ENCODE results near the gene CUTC.
"Not testable (repeated sequence)": the region's sequence is repeated elsewhere in the genome, so short reads cannot be mapped to it uniquely, and the experiment has no call there.

Gene CUTC

GRCh38 chr10:99742254-99742653, 10.2 kb downstream of the CUTC start:
- no peaks in the 10 kb centered on the region for H4K20me1 ChIP-seq (ENCODE audit: insufficient read depth, low read length)
- no peak for DNase-seq
- no peak for TF ChIP-seq EZH2 (optimal IDR thresholded peaks at IDR 0.05; ENCODE audit: low read depth, low read length)
- TF ChIP-seq EZH2phosphoT487 (IDR thresholded peaks at IDR 0.05; ENCODE audit: low read length) = no peak
- TF ChIP-seq CTCF (IDR thresholded peaks at IDR 0.05; ENCODE audit: low read length) = no peak
- H3K27me3 ChIP-seq (replicated peaks; ENCODE audit: insufficient read depth, low read length) = no peaks in the 10 kb centered on the region
- no peaks in the 10 kb centered on the region for H3K9me2 ChIP-seq (replicated peaks; ENCODE audit: insufficient read depth, low read length)
- H3K9ac ChIP-seq (ENCODE audit: low read length) = no peak overlapping the region
- no peak overlapping the region for H3K4me3 ChIP-seq (ENCODE audit: low read length)
- no peak overlapping the region for H2AFZ ChIP-seq (ENCODE audit: low read length)
- H3K79me2 ChIP-seq (ENCODE audit: low read length) = peaks cover 9% of the 10 kb centered on the region; the same call in 1 of the 2 replicates
- H3K36me3 ChIP-seq (replicated peaks; ENCODE audit: insufficient read depth, low read length) = peaks cover 22% of the 10 kb centered on the region
- H3F3A ChIP-seq (ENCODE audit: insufficient read depth, low read length) = no peaks in the 10 kb centered on the region
- no peak overlapping the region for H3K27ac ChIP-seq (ENCODE audit: low read length)
- no peaks in the 10 kb centered on the region for H3K4me1 ChIP-seq (ENCODE audit: low read length)
- H3K9me3 ChIP-seq (replicated peaks; ENCODE audit: insufficient read depth, low read length) = no peaks in the 10 kb centered on the region
- H3K4me2 ChIP-seq (ENCODE audit: low read depth, low read length) = no peak overlapping the region

- no peak for DNase-seq
- no peaks in the 10 kb centered on the region for H4K20me1 ChIP-seq (ENCODE audit: insufficient read depth, low read length)
Observed at GRCh38 chr10:99742701-99743100, 10.7 kb downstream of the CUTC start.

GRCh38 chr10:99743841-99744240, 11.8 kb downstream of the CUTC start:
- no peaks in the 10 kb centered on the region for H3K4me1 ChIP-seq (ENCODE audit: low read length)
- H3K4me2 ChIP-seq (ENCODE audit: low read depth, low read length) = no peak overlapping the region
- no peak overlapping the region for H2AFZ ChIP-seq (ENCODE audit: low read length)
- peaks cover 20% of the 10 kb centered on the region for H3K36me3 ChIP-seq (replicated peaks; ENCODE audit: insufficient read depth, low read length)
- H3K27me3 ChIP-seq (replicated peaks; ENCODE audit: insufficient read depth, low read length) = no peaks in the 10 kb centered on the region
- TF ChIP-seq EZH2phosphoT487 (IDR thresholded peaks at IDR 0.05; ENCODE audit: low read length) (no peak), CTCF (IDR thresholded peaks at IDR 0.05; ENCODE audit: low read length) (no peak), EZH2 (optimal IDR thresholded peaks at IDR 0.05; ENCODE audit: low read depth, low read length) (no peak)
- no peak overlapping the region for H3K27ac ChIP-seq (ENCODE audit: low read length)
- DNase-seq = no peak
- H3K4me3 ChIP-seq (ENCODE audit: low read length) = no peak overlapping the region
- no peaks in the 10 kb centered on the region; the same call in 1 of the 2 replicates for H3F3A ChIP-seq (ENCODE audit: insufficient read depth, low read length)
- no peaks in the 10 kb centered on the region for H3K9me2 ChIP-seq (replicated peaks; ENCODE audit: insufficient read depth, low read length)
- no peaks in the 10 kb centered on the region for H4K20me1 ChIP-seq (ENCODE audit: insufficient read depth, low read length)
- peaks cover 11% of the 10 kb centered on the region; the same call in 1 of the 2 replicates for H3K79me2 ChIP-seq (ENCODE audit: low read length)
- H3K9me3 ChIP-seq (replicated peaks; ENCODE audit: insufficient read depth, low read length) = no peaks in the 10 kb centered on the region
- no peak overlapping the region for H3K9ac ChIP-seq (ENCODE audit: low read length)

More at GRCh38 chr10:99742701-99743100, 10.7 kb downstream of the CUTC start:
- Histone ChIP-seq H3K27me3 (replicated peaks; ENCODE audit: insufficient read depth, low read length) (no peaks in the 10 kb centered on the region), H3K4me3 (ENCODE audit: low read length) (no peak overlapping the region), H3K9ac (ENCODE audit: low read length) (no peak overlapping the region), H3K4me2 (ENCODE audit: low read depth, low read length) (no peak overlapping the region), H3K27ac (ENCODE audit: low read length) (no peak overlapping the region), H2AFZ (ENCODE audit: low read length) (no peak overlapping the region), H3K36me3 (replicated peaks; ENCODE audit: insufficient read depth, low read length) (peaks cover 20% of the 10 kb centered on the region), H3K9me2 (replicated peaks; ENCODE audit: insufficient read depth, low read length) (no peaks in the 10 kb centered on the region), H3K4me1 (ENCODE audit: low read length) (no peaks in the 10 kb centered on the region), H3F3A (ENCODE audit: insufficient read depth, low read length) (no peaks in the 10 kb centered on the region), H3K9me3 (replicated peaks; ENCODE audit: insufficient read depth, low read length) (no peaks in the 10 kb centered on the region), H3K79me2 (ENCODE audit: low read length) (peaks cover 9% of the 10 kb centered on the region; the same call in 1 of the 2 replicates)
- no peak for TF ChIP-seq EZH2 (optimal IDR thresholded peaks at IDR 0.05; ENCODE audit: low read depth, low read length)

- not testable (repeated sequence) for H3K4me2 ChIP-seq (ENCODE audit: low read depth, low read length); H3K27ac ChIP-seq (ENCODE audit: low read length); H3K79me2 ChIP-seq (ENCODE audit: low read length); H3K27me3 ChIP-seq (replicated peaks; ENCODE audit: insufficient read depth, low read length); H2AFZ ChIP-seq (ENCODE audit: low read length); H3K4me1 ChIP-seq (ENCODE audit: low read length); H3K9ac ChIP-seq (ENCODE audit: low read length); H3K4me3 ChIP-seq (ENCODE audit: low read length); H3K9me2 ChIP-seq (replicated peaks; ENCODE audit: insufficient read depth, low read length); H3K9me3 ChIP-seq (replicated peaks; ENCODE audit: insufficient read depth, low read length); H4K20me1 ChIP-seq (ENCODE audit: insufficient read depth, low read length); DNase-seq; H3F3A ChIP-seq (ENCODE audit: insufficient read depth, low read length)
- H3K36me3 ChIP-seq (replicated peaks; ENCODE audit: insufficient read depth, low read length) = peaks cover 13% of the 10 kb centered on the region
Observed at GRCh38 chr10:99746166-99746565, 14.1 kb downstream of the CUTC start.

Measured in MM.1S (cell line).